Activated CD4-positive, alpha-beta memory T cell treated with anti-CD3 and anti-CD28 coated beads for 36 hours (primary cell): ENCODE data around the gene FAM83B. TPM values are rescaled to one million over a fixed set of nuclear protein-coding genes. Genes with fewer than 3 reads are reported as not detected.
"Not testable (repeated sequence)": the region's sequence is repeated elsewhere in the genome, so short reads cannot be mapped to it uniquely, and the experiment has no call there.

Source experiments
- CTCF ChIA-PET: fragments of 350-600 bp; sonication (Branson Sonifier 250); formaldehyde crosslinking; loops from one replicate; lab custom pipeline; 2021; ENCODE audit warnings: antibody characterized with exemption, inconsistent platforms; lab: Charles Lee
- POLR2A ChIA-PET: fragments of 350-600 bp; sonication (Branson Sonifier 250); formaldehyde crosslinking; loops from one replicate; lab custom pipeline; 2021; ENCODE audit warnings: antibody characterized with exemption; lab: Charles Lee
- DNase-seq: peaks from one replicate; pipeline ENCODE4 v3.0.0-alpha.2; 2020
- H3K27ac Mint-ChIP-seq: one replicate; pipeline ENCODE4 v1.8.0; 2021; ENCODE audit warnings: mixed read lengths
- H3K27me3 Mint-ChIP-seq: one replicate; pipeline ENCODE4 v1.8.0; 2021; ENCODE audit warnings: mixed read lengths
- H3K36me3 Mint-ChIP-seq: one replicate; pipeline ENCODE4 v1.8.0; 2021; ENCODE audit warnings: mixed read lengths
- H3K4me1 Mint-ChIP-seq: one replicate; pipeline ENCODE4 v1.8.0; 2021; ENCODE audit warnings: low read depth, mixed read lengths
- H3K4me3 Mint-ChIP-seq: one replicate; pipeline ENCODE4 v1.8.0; 2021; ENCODE audit warnings: mild to moderate bottlenecking, mixed read lengths
- H3K9me3 Mint-ChIP-seq: one replicate; pipeline ENCODE4 v1.8.0; 2021; ENCODE audit warnings: mixed read lengths
- intact Hi-C: fragments of 100-400 bp; cut with micrococcal nuclease; formaldehyde crosslinking; loops from one replicate; pipeline ENCODE4 v1.15.1; 2023
- total RNA-seq, 2 experiments: library from RNA; stranded (reverse); gene quantifications; one replicate each; pipeline ENCODE4 v1.2.3, GENCODE V29; 2021

FAM83B gene
- total RNA-seq, 2 experiments from 2014 or later, result not detected

DNA sequence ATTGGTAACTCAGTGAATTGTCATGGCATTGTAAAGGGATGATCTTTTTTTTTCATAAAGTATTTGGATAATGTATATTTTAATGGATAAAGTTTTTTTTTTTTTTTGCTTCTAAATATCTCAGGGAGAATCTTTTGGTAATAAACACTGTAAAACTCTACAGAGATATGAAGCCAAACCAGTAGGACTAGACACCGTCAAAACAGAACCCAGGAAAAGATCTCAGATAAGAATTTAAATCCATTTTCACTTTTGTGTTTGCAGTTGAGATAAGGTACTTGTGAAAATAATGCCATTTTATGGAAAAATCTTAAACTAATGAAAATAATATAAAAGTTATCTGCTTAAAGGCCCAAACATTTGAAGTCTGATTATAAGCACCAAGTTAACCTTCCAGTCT lies 27.0 kb downstream of the FAM83B start:
- H3K4me3 Mint-ChIP-seq, result no peak overlapping the region
- H3K27me3 Mint-ChIP-seq, result no peaks in the 10 kb centered on the region
- no peak for DNase-seq
- H3K27ac Mint-ChIP-seq, result no peak overlapping the region
- no peaks in the 10 kb centered on the region for H3K36me3 Mint-ChIP-seq
- H3K9me3 Mint-ChIP-seq, result peaks cover 5% of the 10 kb centered on the region
- intact Hi-C loops, result no loop called here
- ChIA-PET POLR2A (no interaction called here), CTCF (no interaction called here)
- H3K4me1 Mint-ChIP-seq, result no peaks in the 10 kb centered on the region

DNA sequence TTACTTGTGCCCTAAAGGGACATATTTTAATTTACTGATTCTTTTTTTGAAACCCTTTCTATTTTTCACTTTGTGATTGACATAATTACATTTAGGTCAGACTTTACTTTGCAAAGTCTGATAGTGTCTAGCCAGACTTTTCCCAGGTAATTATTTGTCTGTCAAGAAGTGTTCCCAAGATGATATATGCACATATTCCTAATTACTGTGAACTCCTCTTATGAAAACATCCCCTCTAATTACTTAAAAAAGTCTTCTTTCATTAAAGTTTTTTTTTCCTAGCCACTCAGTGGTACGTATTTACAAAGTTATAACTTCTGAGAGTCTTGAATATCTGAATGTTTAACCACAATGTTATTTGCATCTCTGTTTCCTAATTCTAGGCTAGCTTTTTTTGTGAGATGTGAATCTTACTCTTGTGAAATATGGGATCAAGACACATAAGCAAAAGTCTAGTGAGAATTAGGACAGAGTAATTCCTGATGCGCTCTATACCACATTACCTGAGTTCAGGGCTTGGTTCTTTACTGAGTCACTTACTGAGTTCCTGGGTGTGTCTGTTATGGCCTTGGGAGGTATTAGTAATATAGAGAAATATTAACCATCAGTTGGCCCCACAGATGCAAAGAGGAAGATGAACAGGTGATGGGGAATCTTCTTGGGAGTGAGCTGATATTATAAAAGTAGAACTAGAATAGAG lies 27.9 kb downstream of the FAM83B start:
- no peak overlapping the region for H3K27ac Mint-ChIP-seq
- no peak for DNase-seq
- POLR2A ChIA-PET, result no interaction called here
- no peaks in the 10 kb centered on the region for H3K4me1 Mint-ChIP-seq
- H3K27me3 Mint-ChIP-seq, result no peaks in the 10 kb centered on the region
- CTCF ChIA-PET, result no interaction called here
- intact Hi-C loops, result no loop called here
- no peaks in the 10 kb centered on the region for H3K36me3 Mint-ChIP-seq
- H3K9me3 Mint-ChIP-seq, result peaks cover 5% of the 10 kb centered on the region
- H3K4me3 Mint-ChIP-seq, result no peak overlapping the region

DNA sequence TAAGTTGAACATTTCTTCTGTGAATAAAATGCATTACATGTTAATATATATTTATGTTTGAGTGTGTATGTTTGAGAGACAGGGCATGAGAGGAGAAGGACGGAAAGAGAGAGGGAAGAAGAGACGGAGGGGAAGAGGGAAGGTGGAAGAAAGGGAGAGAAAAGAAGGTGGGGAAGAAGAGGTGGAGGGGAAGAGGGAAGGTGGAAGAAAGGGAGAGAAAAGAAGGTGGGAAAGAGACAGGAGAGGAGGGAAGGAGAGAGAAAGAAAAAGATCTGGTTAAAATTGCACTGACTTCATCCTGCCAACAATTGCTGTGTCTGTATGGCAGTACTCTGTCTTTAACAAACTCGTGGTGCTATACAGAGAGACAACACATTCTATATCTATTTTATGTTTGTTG lies 29.0 kb downstream of the FAM83B start:
- H3K4me3 Mint-ChIP-seq, result no peak overlapping the region
- POLR2A ChIA-PET, result no interaction called here
- CTCF ChIA-PET, result interaction anchor here (0.6 kb wide), 1 partner anchor 1724 kb away, joined by 3 read pairs; no protein-coding TSS in a partner anchor
- no peak overlapping the region for H3K27ac Mint-ChIP-seq
- H3K27me3 Mint-ChIP-seq, result no peaks in the 10 kb centered on the region
- no peak for DNase-seq
- intact Hi-C loops, result no loop called here
- H3K4me1 Mint-ChIP-seq, result no peaks in the 10 kb centered on the region
- no peaks in the 10 kb centered on the region for H3K36me3 Mint-ChIP-seq
- peaks cover 5% of the 10 kb centered on the region for H3K9me3 Mint-ChIP-seq

DNA sequence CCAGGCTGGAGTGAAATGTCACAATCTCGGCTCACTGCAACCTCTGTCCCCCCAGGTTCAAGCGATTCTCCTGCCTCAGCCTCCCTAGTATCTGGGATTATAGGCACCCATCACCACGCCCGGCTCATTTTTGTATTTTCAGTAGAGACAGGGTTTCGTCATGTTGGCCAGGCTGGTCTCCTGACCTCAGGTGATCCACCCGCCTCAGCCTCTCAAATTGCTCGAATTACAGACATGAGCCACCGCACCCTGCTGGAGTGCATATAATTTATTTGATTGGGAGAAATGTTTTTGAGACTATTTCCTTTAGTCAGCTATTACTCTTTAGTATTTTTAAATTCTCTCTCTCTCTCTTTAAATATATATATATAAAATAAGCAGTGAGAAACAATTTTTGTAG lies 29.8 kb downstream of the FAM83B start:
- no peaks in the 10 kb centered on the region for H3K27me3 Mint-ChIP-seq
- CTCF ChIA-PET, result no interaction called here
- H3K4me1 Mint-ChIP-seq, result no peaks in the 10 kb centered on the region
- no peak for DNase-seq
- no peaks in the 10 kb centered on the region for H3K36me3 Mint-ChIP-seq
- POLR2A ChIA-PET, result no interaction called here
- H3K27ac Mint-ChIP-seq, result no peak overlapping the region
- no peak overlapping the region for H3K4me3 Mint-ChIP-seq
- intact Hi-C loops, result no loop called here
- peaks cover 5% of the 10 kb centered on the region for H3K9me3 Mint-ChIP-seq

DNA sequence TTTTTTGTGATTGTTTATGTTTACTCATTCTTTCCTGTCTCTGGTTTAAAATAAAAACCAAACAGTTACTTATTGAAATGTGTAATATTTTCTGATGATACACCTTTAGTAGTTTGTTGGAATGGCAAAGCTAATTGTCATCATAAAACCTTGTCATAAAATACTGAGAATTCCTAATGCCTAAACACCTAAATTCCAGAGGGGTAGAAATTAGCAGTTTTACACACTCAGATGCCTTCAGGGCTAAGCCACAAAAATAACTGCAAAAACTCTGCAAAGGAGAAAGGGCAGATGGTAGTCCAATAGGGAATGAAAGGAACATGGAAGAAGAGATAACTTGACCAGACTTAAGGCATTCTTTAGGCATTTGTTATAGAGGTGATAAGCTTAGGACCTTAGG lies 30.3 kb downstream of the FAM83B start:
- H3K27me3 Mint-ChIP-seq, result no peaks in the 10 kb centered on the region
- H3K4me1 Mint-ChIP-seq, result no peaks in the 10 kb centered on the region
- H3K4me3 Mint-ChIP-seq, result no peak overlapping the region
- DNase-seq, result no peak
- no peaks in the 10 kb centered on the region for H3K36me3 Mint-ChIP-seq
- intact Hi-C loops, result no loop called here
- H3K27ac Mint-ChIP-seq, result no peak overlapping the region
- POLR2A ChIA-PET, result no interaction called here
- CTCF ChIA-PET, result no interaction called here
- H3K9me3 Mint-ChIP-seq, result peaks cover 6% of the 10 kb centered on the region

DNA sequence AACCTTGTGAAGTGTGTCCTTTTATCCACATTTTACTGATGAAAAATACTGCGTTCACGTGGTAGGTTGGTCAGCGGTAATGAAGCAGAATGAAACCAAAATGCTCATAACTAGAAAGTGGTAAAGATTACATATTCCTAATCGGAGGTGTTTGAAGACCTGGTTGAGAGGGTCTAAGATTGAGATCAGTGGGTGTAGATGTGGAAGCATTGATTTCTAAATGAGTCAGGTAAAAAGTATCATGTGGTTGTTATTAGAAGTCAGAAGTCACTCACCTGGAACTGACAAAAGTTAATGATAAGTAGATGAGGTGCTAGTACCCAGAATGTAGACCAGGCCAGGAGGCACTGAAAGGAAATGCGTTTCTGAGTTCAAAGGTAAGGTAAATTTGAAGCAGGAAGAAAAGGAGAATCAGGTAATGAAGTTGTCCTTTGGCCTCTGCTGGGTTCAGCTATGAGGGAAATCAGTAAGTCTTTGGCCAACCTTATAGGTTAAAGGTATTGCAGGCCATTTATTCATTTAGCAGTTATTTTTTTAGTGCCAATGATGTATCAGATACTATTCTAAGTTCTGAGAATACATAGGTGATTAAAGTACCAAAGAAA lies 31.2 kb downstream of the FAM83B start:
- no peak for DNase-seq
- no peak overlapping the region for H3K27ac Mint-ChIP-seq
- H3K9me3 Mint-ChIP-seq, result peaks cover 9% of the 10 kb centered on the region
- H3K4me3 Mint-ChIP-seq, result no peak overlapping the region
- ChIA-PET POLR2A (no interaction called here), CTCF (no interaction called here)
- intact Hi-C loops, result no loop called here
- H3K4me1 Mint-ChIP-seq, result no peaks in the 10 kb centered on the region
- no peaks in the 10 kb centered on the region for H3K36me3 Mint-ChIP-seq
- H3K27me3 Mint-ChIP-seq, result no peaks in the 10 kb centered on the region

DNA sequence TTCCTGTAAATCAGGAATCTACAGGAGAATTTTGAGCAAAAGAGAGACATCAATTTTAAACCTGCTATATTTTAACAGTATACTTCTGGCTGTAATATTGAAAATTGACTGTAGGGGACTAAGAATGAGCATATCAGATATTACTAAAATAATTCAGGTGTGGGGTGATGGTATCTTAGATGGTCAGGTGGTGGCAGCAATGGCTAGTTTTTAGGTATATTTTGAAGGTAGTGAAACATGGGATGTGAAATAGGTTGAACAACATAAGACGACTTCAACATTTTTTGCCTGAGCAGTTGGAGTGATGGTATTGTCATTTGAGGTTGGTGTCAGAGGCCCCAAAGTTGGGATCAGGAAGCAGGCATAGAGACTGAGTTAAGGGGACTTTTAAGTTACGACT lies 32.1 kb downstream of the FAM83B start:
- Mint-ChIP-seq H3K4me3 (no peak overlapping the region), H3K27ac (no peak overlapping the region), H3K36me3 (no peaks in the 10 kb centered on the region), H3K9me3 (peaks cover 9% of the 10 kb centered on the region), H3K4me1 (no peaks in the 10 kb centered on the region), H3K27me3 (no peaks in the 10 kb centered on the region)
- POLR2A ChIA-PET, result no interaction called here
- intact Hi-C loops, result no loop called here
- CTCF ChIA-PET, result interaction anchor here (0.6 kb wide), 1 partner anchor 164 kb away, joined by 3 read pairs; no protein-coding TSS in a partner anchor
- no peak for DNase-seq

DNA sequence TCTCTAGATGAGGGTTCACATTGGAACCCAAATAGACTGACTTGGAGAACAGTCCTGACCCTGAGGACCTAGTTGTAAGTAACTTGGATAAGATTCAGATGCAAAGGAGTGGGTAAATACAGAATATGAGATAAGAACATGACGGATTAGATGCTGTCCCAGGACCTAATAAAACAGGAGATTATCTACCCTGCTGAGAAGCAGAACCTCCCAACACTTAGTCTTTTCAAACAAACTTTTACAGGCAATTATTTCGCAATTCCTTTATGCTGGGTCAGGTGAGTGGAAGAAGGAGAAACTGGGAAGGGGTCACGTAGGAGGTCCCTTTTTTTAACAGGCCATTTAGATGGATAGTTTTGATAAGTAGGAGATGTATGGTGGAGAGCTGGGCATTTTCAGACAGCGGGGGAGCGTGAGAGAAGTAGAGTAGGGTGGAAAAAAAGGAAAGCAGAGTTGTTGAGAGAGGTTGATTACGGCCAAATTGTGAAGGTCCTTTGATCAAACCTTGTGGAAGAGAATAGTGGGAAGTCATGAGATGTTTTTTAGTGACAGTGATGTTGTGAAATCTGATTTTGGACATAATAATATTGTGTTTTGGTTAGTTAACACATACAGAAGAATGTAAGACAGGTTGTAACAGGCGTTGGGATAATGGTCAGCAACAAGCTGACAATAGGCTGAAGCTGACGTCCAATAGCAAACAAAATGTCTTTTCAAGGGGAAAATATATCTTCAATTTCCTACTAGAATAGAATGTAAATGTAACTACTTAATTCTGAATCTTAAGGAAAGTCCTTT lies 32.8 kb downstream of the FAM83B start:
- DNase-seq, result no peak
- POLR2A ChIA-PET, result no interaction called here
- intact Hi-C loops, result no loop called here
- no peaks in the 10 kb centered on the region for H3K27me3 Mint-ChIP-seq
- H3K4me1 Mint-ChIP-seq, result no peaks in the 10 kb centered on the region
- H3K4me3 Mint-ChIP-seq, result no peak overlapping the region
- peaks cover 10% of the 10 kb centered on the region for H3K9me3 Mint-ChIP-seq
- no peaks in the 10 kb centered on the region for H3K36me3 Mint-ChIP-seq
- no peak overlapping the region for H3K27ac Mint-ChIP-seq
- CTCF ChIA-PET, result interaction anchor here (0.5 to 0.6 kb wide), 2 partner anchors 101 to 164 kb away, joined by 3 read pairs; no protein-coding TSS in a partner anchor

DNA sequence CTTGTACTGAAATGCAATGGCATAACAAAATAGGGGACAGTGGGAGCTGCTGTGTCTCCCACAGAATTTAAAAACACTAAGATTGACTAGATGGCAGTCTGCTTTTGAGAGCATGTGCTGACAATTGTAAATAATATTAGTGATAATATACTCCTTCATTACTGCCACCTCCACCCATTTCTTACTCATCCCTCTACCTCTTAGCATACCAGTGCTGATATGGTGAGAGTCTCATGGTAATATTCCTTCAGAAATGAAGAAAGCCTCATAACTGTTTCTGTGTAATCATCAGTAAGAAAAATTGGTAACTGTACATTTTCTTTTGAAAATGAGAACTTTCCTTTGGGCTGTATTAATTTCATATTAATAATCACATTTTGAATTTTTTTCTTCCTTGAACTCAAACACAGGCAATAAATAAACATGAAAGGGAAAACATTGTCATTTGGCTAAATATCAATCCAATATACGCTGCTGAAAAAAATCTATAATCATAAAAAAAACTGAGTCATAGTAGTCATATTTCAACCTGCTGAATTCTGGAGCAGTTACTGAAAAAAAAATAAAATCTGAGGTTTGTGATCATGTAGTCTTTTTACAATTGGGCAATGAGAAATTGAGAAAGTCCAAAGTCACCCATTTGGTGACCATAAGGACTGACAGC lies 34.6 kb downstream of the FAM83B start:
- ChIA-PET POLR2A (no interaction called here), CTCF (no interaction called here)
- Mint-ChIP-seq H3K9me3 (peaks cover 6% of the 10 kb centered on the region), H3K27me3 (no peaks in the 10 kb centered on the region), H3K4me1 (no peaks in the 10 kb centered on the region), H3K4me3 (no peak overlapping the region), H3K36me3 (no peaks in the 10 kb centered on the region), H3K27ac (no peak overlapping the region)
- intact Hi-C loops, result no loop called here
- no peak for DNase-seq

DNA sequence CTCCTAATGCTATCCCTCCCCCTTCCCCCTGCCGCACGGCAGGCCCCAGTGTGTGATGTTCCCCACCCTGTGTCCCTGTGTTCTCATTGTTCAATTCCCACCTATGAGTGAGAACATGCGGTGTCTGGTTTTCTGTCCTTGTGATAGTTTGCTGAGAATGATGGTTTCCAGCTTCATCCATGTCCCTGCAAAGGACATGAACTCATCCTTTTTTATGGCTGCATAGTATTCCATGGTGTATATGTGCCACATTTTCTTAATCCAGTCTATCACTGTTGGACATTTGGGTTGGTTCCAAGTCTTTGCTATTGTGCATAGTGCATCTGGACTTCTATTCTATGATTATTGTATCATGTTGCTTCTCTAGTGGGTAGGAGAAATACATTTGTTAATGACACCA lies 35.3 kb downstream of the FAM83B start:
- H3K4me3 Mint-ChIP-seq, POLR2A ChIA-PET, intact Hi-C loops, H3K9me3 Mint-ChIP-seq, DNase-seq, H3K36me3 Mint-ChIP-seq, H3K4me1 Mint-ChIP-seq, H3K27me3 Mint-ChIP-seq, CTCF ChIA-PET, H3K27ac Mint-ChIP-seq: not testable (repeated sequence)

DNA sequence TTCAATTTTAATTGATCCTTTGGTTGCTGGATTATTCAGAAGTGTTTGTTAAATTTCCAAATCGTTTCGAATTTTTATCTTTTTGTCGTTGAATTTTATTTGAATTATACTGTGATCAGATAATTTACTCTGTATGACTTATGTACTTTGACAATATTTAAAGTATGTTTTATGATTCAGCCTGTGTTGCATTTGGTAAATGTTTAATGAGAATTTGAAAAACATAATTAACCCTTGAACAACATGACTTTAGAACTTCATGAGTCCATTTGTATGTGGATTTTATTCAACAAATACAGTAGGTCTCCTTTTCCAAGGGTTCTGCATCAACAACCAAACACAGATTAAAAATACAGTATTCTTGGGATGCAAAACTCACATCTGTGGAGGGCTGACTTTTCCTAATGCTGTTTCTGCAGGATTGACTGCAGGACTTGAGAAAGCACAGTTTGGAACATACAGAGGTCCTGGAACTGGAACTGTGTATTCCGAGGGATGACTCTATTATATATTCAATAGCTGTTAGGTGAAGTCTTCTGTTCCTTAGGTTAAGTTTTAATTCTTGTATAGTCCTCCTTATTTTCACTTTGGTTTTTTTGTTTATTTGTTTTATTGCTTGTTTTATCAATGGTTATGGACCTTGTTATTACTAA lies 40.5 kb downstream of the FAM83B start:
- Mint-ChIP-seq H3K27ac (no peak overlapping the region), H3K9me3 (peaks cover 6% of the 10 kb centered on the region), H3K4me3 (no peak overlapping the region), H3K27me3 (no peaks in the 10 kb centered on the region), H3K36me3 (no peaks in the 10 kb centered on the region), H3K4me1 (no peaks in the 10 kb centered on the region)
- ChIA-PET POLR2A (no interaction called here), CTCF (no interaction called here)
- intact Hi-C loops, result no loop called here
- no peak for DNase-seq

DNA sequence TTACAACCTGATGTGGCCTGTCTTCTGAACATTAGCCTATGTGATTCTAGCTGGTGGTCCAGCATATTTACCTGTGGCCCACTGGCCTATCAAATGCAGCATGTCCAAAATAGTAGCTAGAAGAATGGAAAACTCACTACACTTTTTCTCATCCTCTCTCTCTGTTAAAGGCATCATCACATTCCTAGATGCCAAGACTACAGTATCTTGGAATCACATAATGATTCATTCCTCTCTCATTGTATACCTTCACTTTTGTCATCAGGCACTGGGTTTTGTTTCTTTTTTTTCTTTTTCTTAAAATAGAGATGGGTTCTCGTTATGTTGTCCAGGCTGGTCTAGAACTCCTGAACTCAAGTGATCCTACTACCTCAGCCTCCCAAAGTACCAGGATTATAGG lies 45.0 kb downstream of the FAM83B start:
- Mint-ChIP-seq H3K27ac (no peak overlapping the region), H3K4me3 (no peak overlapping the region), H3K4me1 (no peaks in the 10 kb centered on the region), H3K27me3 (no peaks in the 10 kb centered on the region), H3K36me3 (no peaks in the 10 kb centered on the region), H3K9me3 (peaks cover 6% of the 10 kb centered on the region)
- no peak for DNase-seq
- ChIA-PET CTCF (no interaction called here), POLR2A (no interaction called here)
- intact Hi-C loops, result no loop called here
